DOHH2 (cell line): ENCODE results near the gene ITCH.

Source experiments
- CTCF ChIP-seq: fragments of 200-600 bp; sonication (generic); IDR thresholded peaks from one replicate; pipeline ENCODE4 v1.5.1; 2014; ENCODE audit warnings: antibody characterized with exemption, mild to moderate bottlenecking, low read depth, low read length; ENCODE audit not compliant: poor library complexity, severe bottlenecking
- EZH2phosphoT487 ChIP-seq: fragments of 200-600 bp; sonication (generic); IDR thresholded peaks from 2 replicates; pipeline ENCODE4 v1.6.1; 2017; ENCODE audit warnings: borderline replicate concordance, mild to moderate bottlenecking, antibody characterized with exemption, low read length, moderate library complexity, mixed read lengths

- TF ChIP-seq CTCF (no peak), EZH2phosphoT487 (no peak)
Observed at GRCh38 chr20:34345402-34345736, 17.7 kb upstream of the ITCH start.
